Measurements from ENCODE around the gene MAN2A2.

GRCh38 chr15:90930861-90931574 is 27.9 kb downstream of the MAN2A2 start:
- TF ChIP-seq POLR2AphosphoS5 (IDR thresholded peaks at IDR 0.05), result no peak
- no peak for TF ChIP-seq CTCF (IDR thresholded peaks at IDR 0.05)
